ENCODE results near the gene FADS6. TPM values are rescaled to one million over a fixed set of nuclear protein-coding genes. Genes with fewer than 3 reads are reported as not detected.

The FADS6 gene
- total RNA-seq, 2 experiments from 2014 or later: not detected

DNA sequence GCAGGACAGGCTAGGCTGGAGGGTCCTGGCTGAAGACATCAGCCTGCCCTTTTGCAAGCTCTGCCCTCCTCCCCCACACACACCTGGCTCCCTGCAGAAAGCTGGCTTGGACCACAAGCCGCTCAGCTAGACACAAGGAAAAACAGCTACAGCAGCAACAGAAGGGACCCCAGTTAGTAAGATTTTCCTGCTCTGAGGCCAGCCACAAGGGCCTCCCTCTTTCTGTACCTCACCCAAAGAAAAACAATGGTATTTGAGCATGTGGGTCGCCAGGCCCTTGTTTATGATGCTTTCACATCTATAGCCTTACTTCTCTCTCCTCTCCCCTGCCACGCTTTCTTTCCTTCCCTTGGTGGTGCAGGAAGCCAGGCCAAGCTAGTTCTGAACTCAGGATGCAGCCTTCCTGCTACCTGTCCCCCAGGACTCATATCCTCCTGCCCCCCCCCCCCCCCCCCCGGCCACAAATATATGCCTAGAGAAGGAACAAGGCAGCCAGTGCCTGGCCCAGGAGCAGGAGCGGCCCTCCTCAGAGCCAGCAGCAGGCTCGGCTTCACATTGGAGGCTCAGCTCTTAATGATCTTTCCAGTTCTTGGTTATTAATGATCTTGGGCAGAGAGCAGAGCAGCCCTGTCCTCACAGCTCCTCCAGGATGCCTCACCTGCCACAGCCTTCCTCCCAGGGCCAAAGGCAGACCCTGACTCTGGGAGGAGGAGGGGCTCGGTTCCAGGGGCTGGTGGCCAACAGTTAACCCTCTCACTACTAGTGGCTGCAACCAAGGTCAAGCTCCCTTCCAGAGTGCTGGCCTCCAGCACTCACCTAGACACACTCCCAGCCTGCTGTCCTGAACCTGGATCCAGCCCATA is 53.2 kb downstream of the FADS6 start:
- no peak for ATAC-seq (ENCODE audit: poor library complexity)
- Histone ChIP-seq H3K4me1 (ENCODE audit: insufficient read depth, low read length) (peaks cover 22% of the 10 kb centered on the region), H3K36me3 (ENCODE audit: insufficient read depth, low read length) (peaks cover 19% of the 10 kb centered on the region), H3K27ac (ENCODE audit: low read depth in 1 of 2, low read length in 2 of 2) (no peak overlapping the region), H3K4me3 (ENCODE audit: low read length) (no peak overlapping the region), H3K9me3 (ENCODE audit: control insufficient read depth in 1 of 2, insufficient read depth in 1 of 2, low read length in 2 of 2) (no peaks in the 10 kb centered on the region), H3K27me3 (ENCODE audit: control insufficient read depth in 1 of 2, insufficient read depth in 2 of 2, low read length in 2 of 2) (peaks cover 3 to 4% of the 10 kb centered on the region in 2 experiments)
- H3K4me3 Mint-ChIP-seq: no peak overlapping the region
- peaks cover 22% of the 10 kb centered on the region for H3K27me3 Mint-ChIP-seq
- CTCF ChIA-PET: no interaction called here
- no peaks in the 10 kb centered on the region for H3K9me3 Mint-ChIP-seq
- DNase-seq: no peak
- H3K27ac Mint-ChIP-seq: no peak overlapping the region
- POLR2A ChIA-PET: no interaction called here
- TF ChIP-seq, protein P1, sequence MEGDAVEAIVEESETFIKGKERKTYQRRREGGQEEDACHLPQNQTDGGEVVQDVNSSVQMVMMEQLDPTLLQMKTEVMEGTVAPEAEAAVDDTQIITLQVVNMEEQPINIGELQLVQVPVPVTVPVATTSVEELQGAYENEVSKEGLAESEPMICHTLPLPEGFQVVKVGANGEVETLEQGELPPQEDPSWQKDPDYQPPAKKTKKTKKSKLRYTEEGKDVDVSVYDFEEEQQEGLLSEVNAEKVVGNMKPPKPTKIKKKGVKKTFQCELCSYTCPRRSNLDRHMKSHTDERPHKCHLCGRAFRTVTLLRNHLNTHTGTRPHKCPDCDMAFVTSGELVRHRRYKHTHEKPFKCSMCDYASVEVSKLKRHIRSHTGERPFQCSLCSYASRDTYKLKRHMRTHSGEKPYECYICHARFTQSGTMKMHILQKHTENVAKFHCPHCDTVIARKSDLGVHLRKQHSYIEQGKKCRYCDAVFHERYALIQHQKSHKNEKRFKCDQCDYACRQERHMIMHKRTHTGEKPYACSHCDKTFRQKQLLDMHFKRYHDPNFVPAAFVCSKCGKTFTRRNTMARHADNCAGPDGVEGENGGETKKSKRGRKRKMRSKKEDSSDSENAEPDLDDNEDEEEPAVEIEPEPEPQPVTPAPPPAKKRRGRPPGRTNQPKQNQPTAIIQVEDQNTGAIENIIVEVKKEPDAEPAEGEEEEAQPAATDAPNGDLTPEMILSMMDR (IDR thresholded peaks at IDR 0.05): no peak
- intact Hi-C loops (cut with DNase I, micrococcal nuclease): no loop called here
- H3K36me3 Mint-ChIP-seq (ENCODE audit: low read depth): peaks cover 16% of the 10 kb centered on the region
- H3K4me1 Mint-ChIP-seq (ENCODE audit: low read depth): peaks cover 10% of the 10 kb centered on the region

GRCh38 chr17:74838274-74838673 is 55.2 kb downstream of the FADS6 start:
- intact Hi-C loops (cut with DNase I, micrococcal nuclease): no loop called here
- H3K9me3 ChIP-seq (ENCODE audit: control insufficient read depth in 1 of 2, insufficient read depth in 1 of 2, low read length in 2 of 2): no peaks in the 10 kb centered on the region
- Mint-ChIP-seq H3K9me3 (no peaks in the 10 kb centered on the region), H3K27ac (no peak overlapping the region), H3K27me3 (peaks cover 17% of the 10 kb centered on the region), H3K4me3 (no peak overlapping the region), H3K36me3 (ENCODE audit: low read depth) (peaks cover 16% of the 10 kb centered on the region), H3K4me1 (ENCODE audit: low read depth) (peaks cover 10% of the 10 kb centered on the region)
- H3K36me3 ChIP-seq (ENCODE audit: insufficient read depth, low read length): peaks cover 25% of the 10 kb centered on the region
- ChIA-PET CTCF (no interaction called here), POLR2A (no interaction called here)
- ATAC-seq (ENCODE audit: poor library complexity): no peak
- no peak for DNase-seq
- H3K4me1 ChIP-seq (ENCODE audit: insufficient read depth, low read length): peaks cover 24% of the 10 kb centered on the region
- H3K27me3 ChIP-seq (ENCODE audit: control insufficient read depth in 1 of 2, insufficient read depth in 2 of 2, low read length in 2 of 2): peaks cover 3 to 4% of the 10 kb centered on the region in 2 experiments
- TF ChIP-seq, protein P1 (IDR thresholded peaks at IDR 0.05): no peak
- no peak overlapping the region for H3K4me3 ChIP-seq (ENCODE audit: low read length)
- no peak overlapping the region for H3K27ac ChIP-seq (ENCODE audit: low read depth in 1 of 2, low read length in 2 of 2)

DNA sequence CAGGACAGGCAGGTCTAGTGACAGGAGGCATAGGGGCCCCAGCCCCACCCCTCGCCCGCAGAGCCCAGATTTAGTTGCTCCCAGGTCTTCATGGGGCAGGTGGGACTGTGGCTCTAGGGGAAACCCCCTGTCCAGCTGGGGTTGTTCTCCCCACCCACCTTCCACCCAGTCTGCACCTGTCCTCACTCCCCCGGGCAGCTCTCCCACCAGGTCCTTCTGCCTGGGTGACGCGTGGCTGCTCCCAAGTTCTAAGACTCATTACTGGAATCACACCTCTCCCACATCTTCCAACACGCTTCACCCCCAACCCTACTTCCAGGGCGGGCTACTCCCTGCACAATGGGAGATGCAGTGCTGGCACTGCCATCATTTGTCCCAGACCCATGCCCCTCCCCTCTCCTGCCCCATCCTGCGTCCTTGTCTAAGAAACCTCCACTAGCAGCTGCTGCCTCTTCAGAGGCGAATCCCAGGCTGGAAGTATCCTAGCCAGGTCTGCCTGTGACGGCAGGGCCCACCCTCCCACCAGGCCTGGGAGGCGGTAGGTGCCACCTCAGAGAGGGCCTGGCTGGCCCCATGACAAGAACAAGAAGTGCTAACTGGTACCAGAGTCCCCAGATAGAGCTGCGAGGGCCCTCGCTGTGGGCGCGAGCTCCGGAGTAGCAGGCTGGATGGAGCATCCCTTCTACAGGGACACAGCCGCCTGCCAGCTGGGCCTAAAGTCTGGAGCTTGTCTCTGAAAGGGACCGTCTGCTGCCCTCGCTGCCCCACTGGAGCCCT is 56.6 kb downstream of the FADS6 start:
- peaks cover 10% of the 10 kb centered on the region for H3K4me1 Mint-ChIP-seq (ENCODE audit: low read depth)
- intact Hi-C loops (cut with DNase I, micrococcal nuclease): no loop called here
- H3K4me1 ChIP-seq (ENCODE audit: insufficient read depth, low read length): peaks cover 17% of the 10 kb centered on the region

More for the DNA sequence above, 56.6 kb downstream of the FADS6 start:
- H3K27ac ChIP-seq (ENCODE audit: low read depth in 1 of 2, low read length in 2 of 2): no peak overlapping the region
- peaks cover 13% of the 10 kb centered on the region for H3K27me3 Mint-ChIP-seq
- TF ChIP-seq, protein P1 (IDR thresholded peaks at IDR 0.05): no peak
- H3K4me3 ChIP-seq (ENCODE audit: low read length): no peak overlapping the region
- H3K9me3 Mint-ChIP-seq: no peaks in the 10 kb centered on the region
- H3K36me3 Mint-ChIP-seq (ENCODE audit: low read depth): peaks cover 16% of the 10 kb centered on the region
- H3K36me3 ChIP-seq (ENCODE audit: insufficient read depth, low read length): peaks cover 28% of the 10 kb centered on the region
- DNase-seq: no peak
- H3K9me3 ChIP-seq (ENCODE audit: control insufficient read depth in 1 of 2, insufficient read depth in 1 of 2, low read length in 2 of 2): no peaks in the 10 kb centered on the region
- POLR2A ChIA-PET: no interaction called here
- peaks cover under 1 to 1% of the 10 kb centered on the region in 2 experiments for H3K27me3 ChIP-seq (ENCODE audit: control insufficient read depth in 1 of 2, insufficient read depth in 2 of 2, low read length in 2 of 2)
- H3K4me3 Mint-ChIP-seq: no peak overlapping the region
- no peak for ATAC-seq (ENCODE audit: poor library complexity)
- no peak overlapping the region for H3K27ac Mint-ChIP-seq
- CTCF ChIA-PET: no interaction called here
